ENCODE measurements around the gene PALM. TPM values are rescaled to one million over a fixed set of nuclear protein-coding genes. Genes with fewer than 3 reads are reported as not detected.
A peak's percentile ranks its signal among the peaks of the same experiment; 100 is the strongest.

Gene PALM
- total and polyA plus RNA-seq, 4 donors = 16.2 to 45.7 (median 28.1) TPM

DNA sequence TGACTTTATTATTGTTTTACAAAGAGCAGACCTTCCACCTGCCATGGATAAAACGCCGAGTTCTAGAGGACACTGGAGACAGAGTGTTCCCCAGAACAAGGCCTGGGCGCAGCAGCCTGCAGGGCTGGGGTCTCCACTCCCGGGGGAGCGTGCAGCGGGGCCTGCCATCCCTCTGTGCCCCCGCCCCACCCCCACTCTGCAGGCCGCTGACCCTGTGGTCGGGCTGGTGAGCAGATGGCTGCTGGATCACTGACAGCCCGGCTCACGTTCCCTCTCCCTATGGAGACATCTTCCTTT is 79.9 kb downstream of the PALM start:
- TF ChIP-seq CTCF (IDR thresholded peaks at IDR 0.05; ENCODE audit: control extremely low read depth, extremely low read depth) = no peak
- no peaks in the 10 kb centered on the region for H3K36me3 ChIP-seq (ENCODE audit: control insufficient read depth in 4 of 4, insufficient read depth in 4 of 4, low read length in 4 of 4)
- DNase-seq (no peak), ATAC-seq (ENCODE audit: insufficient read depth, low FRiP score) (no peak)
- H3K9me3 ChIP-seq (ENCODE audit: control insufficient read depth in 4 of 4, insufficient read depth in 3 of 4, low read length in 3 of 4) = no peaks in the 10 kb centered on the region
- H3K27me3 ChIP-seq (ENCODE audit: control insufficient read depth in 3 of 3, insufficient read depth in 3 of 3, low read length in 2 of 3) = no peaks in the 10 kb centered on the region
- H3K9ac ChIP-seq (ENCODE audit: insufficient read depth in 1 of 2, low read length in 2 of 2) = no peak overlapping the region
- H3K4me1 ChIP-seq (ENCODE audit: control insufficient read depth in 5 of 5, insufficient read depth in 5 of 5, low read length in 5 of 5) = peaks cover 0 to 20% (median 11%) of the 10 kb centered on the region in 5 donors
- H3K27ac ChIP-seq (ENCODE audit: low read depth in 1 of 2, low read length in 1 of 2) = peak overlapping the region; percentile 58 to 78
- 55 to 61% methylated on average over 11 of the region's 11 CpGs for WGBS, 2 donors
- no peak overlapping the region for H3K4me3 ChIP-seq

DNA sequence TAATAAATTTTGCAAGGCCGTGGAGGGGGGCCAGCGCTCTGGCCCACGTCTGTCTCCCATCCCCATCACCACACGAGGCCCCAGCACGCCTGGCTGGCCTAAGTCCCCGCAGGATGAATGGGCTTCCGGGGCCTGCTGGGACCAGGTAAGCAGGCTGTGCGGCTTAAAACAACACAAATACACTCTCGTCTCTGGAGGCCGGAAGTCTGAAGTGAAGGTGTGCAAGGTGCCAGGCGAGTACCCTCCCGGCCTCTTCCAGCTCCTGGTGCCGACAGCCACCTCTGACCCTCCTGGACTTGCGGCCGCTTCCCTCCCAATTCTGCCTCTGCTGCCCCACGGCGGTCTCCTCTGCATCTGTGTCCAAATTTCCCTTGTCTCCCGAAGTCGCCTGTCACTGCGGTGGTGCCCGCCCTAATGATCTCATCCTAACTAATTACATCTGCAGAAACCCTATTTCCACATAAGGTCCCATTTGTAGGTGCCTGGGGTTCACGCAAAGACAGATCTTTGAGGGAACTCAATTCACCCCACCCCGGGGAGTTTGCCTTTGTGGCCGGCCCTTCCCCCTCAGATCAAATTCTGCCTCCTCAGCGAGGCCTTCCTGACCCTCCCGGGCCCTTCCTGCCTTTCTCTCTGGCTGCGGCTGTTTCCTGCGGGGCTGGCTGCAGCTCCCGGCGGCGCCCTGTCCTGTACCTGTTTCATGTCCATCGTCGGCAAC is 80.4 kb downstream of the PALM start:
- WGBS, 2 donors = 24 to 33% methylated on average over 33 of the region's 33 CpGs
- no peaks in the 10 kb centered on the region for H3K27me3 ChIP-seq (ENCODE audit: control insufficient read depth in 3 of 3, insufficient read depth in 3 of 3, low read length in 2 of 3)
- no peaks in the 10 kb centered on the region for H3K36me3 ChIP-seq (ENCODE audit: control insufficient read depth in 4 of 4, insufficient read depth in 4 of 4, low read length in 4 of 4)
- no peak overlapping the region for H3K9ac ChIP-seq (ENCODE audit: insufficient read depth in 1 of 2, low read length in 2 of 2)
- TF ChIP-seq CTCF (IDR thresholded peaks at IDR 0.05; ENCODE audit: control extremely low read depth, extremely low read depth) = no peak
- peaks cover 0 to 23% (median 11%) of the 10 kb centered on the region in 5 donors for H3K4me1 ChIP-seq (ENCODE audit: control insufficient read depth in 5 of 5, insufficient read depth in 5 of 5, low read length in 5 of 5)
- DNase-seq (peak in 2 of 3 donors; percentile 46 to 62), ATAC-seq (ENCODE audit: insufficient read depth, low FRiP score) (peak; percentile 20)
- no peak overlapping the region for H3K4me3 ChIP-seq
- H3K9me3 ChIP-seq (ENCODE audit: control insufficient read depth in 4 of 4, insufficient read depth in 3 of 4, low read length in 3 of 4) = no peaks in the 10 kb centered on the region
- H3K27ac ChIP-seq (ENCODE audit: low read depth in 1 of 2, low read length in 1 of 2) = peak overlapping the region; percentile 78

DNA sequence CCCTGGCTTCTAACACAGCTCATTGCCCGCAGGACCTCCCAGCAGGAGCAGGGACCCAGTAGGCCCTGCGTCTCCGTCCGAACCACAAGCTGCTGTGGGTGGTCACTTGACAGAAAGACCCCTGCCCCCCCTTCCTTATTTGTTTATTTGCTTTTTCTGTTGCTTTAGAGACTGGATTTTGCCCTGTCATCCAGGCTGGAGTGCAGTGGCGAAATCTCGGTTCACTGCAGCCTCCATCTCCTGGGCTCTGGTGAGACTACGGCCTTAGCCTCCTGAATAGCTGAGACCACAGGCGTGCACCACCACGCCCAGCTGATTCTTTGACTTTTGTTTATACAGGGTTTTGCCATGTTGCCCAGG is 80.9 kb downstream of the PALM start:
- Histone ChIP-seq H3K27me3 (ENCODE audit: control insufficient read depth in 3 of 3, insufficient read depth in 3 of 3, low read length in 2 of 3) (no peaks in the 10 kb centered on the region), H3K4me3 (no peak overlapping the region), H3K9ac (ENCODE audit: insufficient read depth in 1 of 2, low read length in 2 of 2) (no peak overlapping the region), H3K9me3 (ENCODE audit: control insufficient read depth in 4 of 4, insufficient read depth in 3 of 4, low read length in 3 of 4) (no peaks in the 10 kb centered on the region), H3K27ac (ENCODE audit: low read depth in 1 of 2, low read length in 1 of 2) (peak overlapping the region; percentile 78), H3K4me1 (ENCODE audit: control insufficient read depth in 5 of 5, insufficient read depth in 5 of 5, low read length in 5 of 5) (peaks cover 0 to 20% (median 11%) of the 10 kb centered on the region in 5 donors), H3K36me3 (ENCODE audit: control insufficient read depth in 4 of 4, insufficient read depth in 4 of 4, low read length in 4 of 4) (no peaks in the 10 kb centered on the region)
- no peak for TF ChIP-seq CTCF (IDR thresholded peaks at IDR 0.05; ENCODE audit: control extremely low read depth, extremely low read depth)
- ATAC-seq (ENCODE audit: insufficient read depth, low FRiP score) (no peak), DNase-seq (no peak)
- 54 to 63% methylated on average over 9 of the region's 9 CpGs for WGBS, 2 donors

Data from lung (tissue), 12 donors.